Erythroblast (primary cell): ENCODE data around the gene MYO18B.

Experiments
- GATA1 ChIP-seq: IDR thresholded peaks from 2 replicates; pipeline ENCODE4 v1.6.1; 2011; ENCODE audit warnings: low read depth, mild to moderate bottlenecking, control low read depth, low read length, moderate library complexity
- POLR2A ChIP-seq: IDR thresholded peaks from 2 replicates; pipeline ENCODE4 v1.6.1; 2011; ENCODE audit warnings: mild to moderate bottlenecking, low read length

DNA sequence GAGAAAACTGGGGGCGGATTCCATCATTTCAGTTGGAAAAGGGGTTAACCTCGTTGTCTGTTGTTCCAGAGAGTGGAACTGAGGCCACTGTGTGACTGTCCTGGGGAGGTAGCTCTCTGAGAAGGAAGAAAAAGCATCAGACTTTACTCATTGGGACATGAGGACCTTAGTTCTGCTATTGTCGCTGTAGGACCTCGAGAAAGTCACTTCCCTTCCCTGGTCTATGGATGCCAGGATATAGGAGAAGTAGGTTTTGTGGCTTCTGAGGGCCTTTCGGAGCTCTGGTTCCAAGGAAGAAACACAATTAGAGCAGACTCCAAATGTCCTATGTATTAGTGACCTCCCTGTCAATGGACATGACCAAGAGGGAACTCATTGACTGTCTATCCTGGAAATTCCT, 6.2 kb downstream of the MYO18B start:
- TF ChIP-seq POLR2A (no peak), GATA1 (no peak)
